B cell (primary cell): ENCODE measurements around the gene STARD4.

ENCODE experiments used
- EZH2 ChIP-seq: IDR thresholded peaks from 2 replicates; pipeline ENCODE4 v1.6.1; 2012; ENCODE audit warnings: borderline replicate concordance, low read depth, mild to moderate bottlenecking, moderate library complexity, low read length; ENCODE audit not compliant: insufficient read depth, poor library complexity, severe bottlenecking
- TF ChIP-seq, protein P1 (sequence below): fragments of 200-600 bp; IDR thresholded peaks from one replicate; pipeline ENCODE4 v1.8.0; 2022; ENCODE audit warnings: antibody characterized with exemption, mild to moderate bottlenecking

DNA sequence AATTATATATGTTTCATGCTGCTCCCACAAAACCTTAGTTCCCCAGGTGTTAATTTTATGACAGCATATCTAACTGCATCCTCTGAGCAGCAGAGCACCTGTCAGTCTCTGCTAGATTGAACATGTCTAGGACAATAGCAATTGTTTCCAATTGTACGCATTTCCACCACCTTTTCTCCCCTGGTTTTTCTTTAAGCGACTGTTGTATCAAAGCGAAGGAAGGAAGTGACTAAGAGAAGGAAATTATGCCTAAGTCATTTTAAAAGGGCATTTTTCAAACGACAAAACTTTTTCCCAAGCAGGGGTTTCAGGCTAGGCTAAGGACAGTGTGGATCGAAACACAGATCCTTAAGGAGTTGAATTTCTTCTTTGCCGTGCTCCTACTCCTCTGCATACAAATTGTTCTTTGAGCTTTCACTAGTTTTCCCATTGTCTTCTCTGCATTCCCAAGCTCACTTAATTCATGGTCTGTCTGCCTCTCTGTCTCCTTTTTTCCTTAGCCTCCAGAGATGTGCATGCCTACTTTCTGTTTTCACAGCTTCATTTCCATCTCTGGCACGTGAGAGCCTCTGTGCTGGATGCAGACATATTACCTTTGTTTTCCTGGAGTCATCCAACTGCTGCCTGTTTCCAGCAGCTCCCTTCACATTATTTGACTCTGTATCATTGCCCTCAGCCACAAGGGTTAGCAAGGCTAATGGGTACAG is 39.4 kb upstream of the STARD4 start:
- TF ChIP-seq, protein P1, sequence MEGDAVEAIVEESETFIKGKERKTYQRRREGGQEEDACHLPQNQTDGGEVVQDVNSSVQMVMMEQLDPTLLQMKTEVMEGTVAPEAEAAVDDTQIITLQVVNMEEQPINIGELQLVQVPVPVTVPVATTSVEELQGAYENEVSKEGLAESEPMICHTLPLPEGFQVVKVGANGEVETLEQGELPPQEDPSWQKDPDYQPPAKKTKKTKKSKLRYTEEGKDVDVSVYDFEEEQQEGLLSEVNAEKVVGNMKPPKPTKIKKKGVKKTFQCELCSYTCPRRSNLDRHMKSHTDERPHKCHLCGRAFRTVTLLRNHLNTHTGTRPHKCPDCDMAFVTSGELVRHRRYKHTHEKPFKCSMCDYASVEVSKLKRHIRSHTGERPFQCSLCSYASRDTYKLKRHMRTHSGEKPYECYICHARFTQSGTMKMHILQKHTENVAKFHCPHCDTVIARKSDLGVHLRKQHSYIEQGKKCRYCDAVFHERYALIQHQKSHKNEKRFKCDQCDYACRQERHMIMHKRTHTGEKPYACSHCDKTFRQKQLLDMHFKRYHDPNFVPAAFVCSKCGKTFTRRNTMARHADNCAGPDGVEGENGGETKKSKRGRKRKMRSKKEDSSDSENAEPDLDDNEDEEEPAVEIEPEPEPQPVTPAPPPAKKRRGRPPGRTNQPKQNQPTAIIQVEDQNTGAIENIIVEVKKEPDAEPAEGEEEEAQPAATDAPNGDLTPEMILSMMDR: no peak
- TF ChIP-seq EZH2: no peak
